AG09309 (cell line): ENCODE data around the gene PRKCA.
A peak's percentile ranks its signal among the peaks of the same experiment; 100 is the strongest.

Source experiments
- DNase-seq: peaks from one replicate; pipeline ENCODE4 v3.0.0-alpha.2; 2010; ENCODE audit warnings: low read depth
- H3K4me3 ChIP-seq: 2 replicates; pipeline ENCODE4 v1.5.1; 2011; ENCODE audit warnings: mild to moderate bottlenecking, low read depth, low read length, moderate library complexity; ENCODE audit not compliant: control insufficient read depth
- TF ChIP-seq, protein P1 (sequence below): IDR thresholded peaks from 2 replicates; pipeline ENCODE4 v1.5.1; 2011; ENCODE audit warnings: mild to moderate bottlenecking, low read depth, low read length, inconsistent platforms; ENCODE audit not compliant: insufficient read depth, control insufficient read depth; ENCODE audit errors: missing control alignments

PRKCA gene

DNA sequence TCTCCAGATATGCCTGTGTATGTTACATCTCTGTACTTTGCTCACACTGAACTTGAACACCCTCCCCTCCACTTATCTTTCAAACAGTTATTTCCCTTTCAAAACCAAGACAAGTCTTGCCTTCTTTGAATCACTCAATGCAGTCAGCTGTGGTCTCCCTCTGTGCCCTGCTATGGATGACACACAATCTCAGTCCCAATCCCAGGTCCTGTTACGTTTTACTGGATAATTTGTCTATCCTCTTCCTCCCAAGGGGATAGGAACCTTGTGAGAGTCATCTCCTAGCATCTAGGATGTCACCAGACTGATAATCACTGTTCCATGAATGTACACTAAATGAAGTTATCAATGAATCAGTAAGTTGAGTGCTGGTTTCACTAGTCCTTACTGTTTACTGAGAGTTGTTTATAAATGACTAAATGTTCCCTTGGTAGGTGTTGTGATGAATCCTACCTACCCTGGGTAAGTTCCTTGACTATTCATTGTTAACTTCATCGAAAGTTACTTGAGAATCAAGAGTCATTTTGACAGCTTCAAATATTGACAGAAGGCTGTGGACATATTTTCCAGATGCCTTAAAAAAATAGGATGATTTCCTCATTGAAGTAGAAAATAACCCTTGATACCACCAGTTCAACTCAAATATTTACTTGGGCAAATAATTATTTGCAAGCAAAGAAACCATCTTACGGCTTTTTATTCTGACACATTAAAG, 244.9 kb downstream of the PRKCA start:
- no peak for DNase-seq
- H3K4me3 ChIP-seq: no peak overlapping the region
- TF ChIP-seq, protein P1, sequence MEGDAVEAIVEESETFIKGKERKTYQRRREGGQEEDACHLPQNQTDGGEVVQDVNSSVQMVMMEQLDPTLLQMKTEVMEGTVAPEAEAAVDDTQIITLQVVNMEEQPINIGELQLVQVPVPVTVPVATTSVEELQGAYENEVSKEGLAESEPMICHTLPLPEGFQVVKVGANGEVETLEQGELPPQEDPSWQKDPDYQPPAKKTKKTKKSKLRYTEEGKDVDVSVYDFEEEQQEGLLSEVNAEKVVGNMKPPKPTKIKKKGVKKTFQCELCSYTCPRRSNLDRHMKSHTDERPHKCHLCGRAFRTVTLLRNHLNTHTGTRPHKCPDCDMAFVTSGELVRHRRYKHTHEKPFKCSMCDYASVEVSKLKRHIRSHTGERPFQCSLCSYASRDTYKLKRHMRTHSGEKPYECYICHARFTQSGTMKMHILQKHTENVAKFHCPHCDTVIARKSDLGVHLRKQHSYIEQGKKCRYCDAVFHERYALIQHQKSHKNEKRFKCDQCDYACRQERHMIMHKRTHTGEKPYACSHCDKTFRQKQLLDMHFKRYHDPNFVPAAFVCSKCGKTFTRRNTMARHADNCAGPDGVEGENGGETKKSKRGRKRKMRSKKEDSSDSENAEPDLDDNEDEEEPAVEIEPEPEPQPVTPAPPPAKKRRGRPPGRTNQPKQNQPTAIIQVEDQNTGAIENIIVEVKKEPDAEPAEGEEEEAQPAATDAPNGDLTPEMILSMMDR: no peak

DNA sequence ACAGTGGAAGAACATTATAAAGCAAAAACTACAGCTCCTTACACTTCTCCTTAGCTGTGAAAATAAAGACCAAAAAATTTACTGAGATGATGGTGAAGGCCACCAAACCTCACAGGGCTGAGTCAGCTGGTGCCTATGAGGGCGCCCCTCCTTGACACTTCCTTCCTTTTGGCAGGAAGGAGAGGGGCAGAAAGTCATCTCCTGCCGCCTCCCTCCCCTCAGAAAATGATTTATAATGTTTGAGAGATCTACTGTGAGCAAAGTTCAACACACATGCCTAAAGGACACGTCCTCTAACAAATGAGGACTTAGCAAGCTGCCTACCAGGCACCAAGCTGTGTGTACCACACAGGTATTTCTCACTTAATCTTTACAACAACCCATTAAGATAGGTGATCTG, 245.7 kb downstream of the PRKCA start:
- TF ChIP-seq, protein P1: no peak
- DNase-seq: no peak
- no peak overlapping the region for H3K4me3 ChIP-seq

DNA sequence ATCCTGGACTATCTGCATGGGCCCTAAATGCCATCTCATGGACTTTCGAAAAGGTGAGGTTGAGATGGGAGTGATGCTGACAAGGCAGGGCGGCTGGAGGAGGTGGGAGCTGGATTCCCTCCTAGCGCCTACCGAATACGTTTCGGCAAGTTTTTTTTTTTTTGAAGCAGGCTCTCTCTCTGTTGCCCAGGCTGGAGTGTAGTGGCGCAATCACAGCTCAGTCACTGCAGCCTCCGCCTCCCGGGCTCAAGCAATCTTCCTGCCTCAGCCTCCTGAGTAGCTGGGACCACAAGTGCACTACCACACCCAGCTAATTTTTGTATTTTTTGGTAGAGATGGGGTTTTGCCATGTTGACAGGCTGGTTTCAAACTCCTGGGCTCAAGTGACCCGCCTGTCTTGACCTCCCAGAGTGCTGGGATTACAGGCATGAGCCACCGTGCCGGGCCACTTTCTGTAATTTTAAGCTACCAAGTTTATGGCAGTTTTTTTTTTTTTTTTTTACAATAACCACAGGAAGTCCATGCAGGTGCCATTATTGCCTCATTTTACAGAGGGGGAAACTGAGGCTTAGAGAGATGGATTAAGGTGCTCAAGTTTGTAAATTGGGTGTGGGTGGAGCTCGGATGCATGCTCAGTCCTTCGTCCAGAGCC, 246.4 kb downstream of the PRKCA start:
- TF ChIP-seq, protein P1: no peak
- no peak overlapping the region for H3K4me3 ChIP-seq
- no peak for DNase-seq

DNA sequence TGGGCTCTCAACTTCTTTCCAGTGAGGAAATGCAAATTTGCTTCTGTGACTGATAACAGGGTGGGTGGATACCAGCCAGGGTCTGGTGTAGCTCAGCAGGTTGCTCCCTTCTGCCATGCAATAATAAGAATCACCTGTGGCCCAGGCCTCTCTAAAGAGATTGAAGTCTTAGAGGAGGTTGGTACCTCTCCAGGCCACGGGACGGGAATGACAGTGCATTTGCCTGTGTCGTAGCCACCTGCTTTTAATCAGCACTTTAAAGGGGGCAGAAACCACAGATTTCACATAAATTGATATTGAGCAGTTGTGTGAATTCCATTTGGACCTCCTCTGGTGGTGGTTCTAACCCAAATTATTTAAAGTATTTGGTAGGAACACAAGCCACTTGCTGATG, 246.9 kb downstream of the PRKCA start:
- TF ChIP-seq, protein P1: no peak
- H3K4me3 ChIP-seq: no peak overlapping the region
- peak; percentile 86 for DNase-seq

DNA sequence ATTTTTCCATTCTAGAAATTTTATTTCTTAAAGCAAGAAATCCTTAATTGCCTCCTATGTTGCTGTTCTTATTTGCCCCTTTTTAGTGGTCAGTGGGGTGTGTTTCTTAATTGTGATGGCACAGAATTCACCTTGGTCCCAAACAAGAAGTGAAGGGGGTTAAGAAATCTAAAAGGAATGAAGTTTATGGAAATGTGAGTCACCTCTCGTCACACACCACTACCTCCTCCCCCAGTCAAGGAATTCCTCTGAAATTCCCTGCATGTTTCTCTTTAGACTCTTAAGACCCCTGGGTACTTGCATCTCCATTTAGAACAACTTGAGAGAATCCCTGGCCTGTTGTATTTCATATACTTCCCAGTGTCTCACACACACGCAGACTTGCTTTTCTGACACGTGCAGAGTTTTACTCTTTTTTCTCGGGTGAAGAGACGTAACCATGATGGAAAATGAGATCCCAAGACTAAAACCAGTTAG, 247.4 kb downstream of the PRKCA start:
- H3K4me3 ChIP-seq: no peak overlapping the region
- TF ChIP-seq, protein P1: no peak
- DNase-seq: peak; percentile 92

DNA sequence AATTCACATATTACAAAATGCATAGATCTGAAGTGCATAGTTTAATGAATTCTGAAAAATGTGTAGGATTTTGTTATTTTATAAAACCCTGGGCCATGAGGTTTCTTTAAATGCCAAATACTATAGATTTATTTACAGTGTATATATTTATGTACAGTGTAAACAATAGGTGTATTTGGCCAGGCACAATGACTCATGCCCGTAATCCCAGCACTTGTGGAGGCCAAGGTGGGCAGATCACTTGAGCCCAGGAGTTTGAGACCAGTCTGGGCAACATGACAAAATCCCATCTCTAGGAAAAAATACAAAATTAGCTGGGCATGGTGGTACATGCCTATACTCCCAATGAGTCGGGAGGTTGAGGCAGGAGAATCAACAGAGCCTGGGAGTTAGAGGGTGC, 249.4 kb downstream of the PRKCA start:
- no peak overlapping the region for H3K4me3 ChIP-seq
- TF ChIP-seq, protein P1: no peak
- DNase-seq: no peak
